K562 (cell line): ENCODE results near the gene OXNAD1. TPM values are rescaled to one million over a fixed set of nuclear protein-coding genes. Genes with fewer than 3 reads are reported as not detected.

Experiments used
- ATAC-seq: fragments of 200-7000 bp; cut with Tn5 transposase; 3 replicates; pipeline ENCODE4 v1.9.1; 2020; ENCODE audit warnings: moderate library complexity
- BruUV-seq: library from RNA; stranded (reverse); fragments of 400-500 nt; replicated peaks from 2 replicates; lab custom pipeline; 2021; lab: Mats Ljungman, UMichigan
- CTCF ChIA-PET: fragments of 300-600 bp; formaldehyde crosslinking; extraction: SDS; loops from one replicate; lab custom pipeline; 2021; ENCODE audit warnings: low intra/inter-chr PET ratio; lab: Yijun Ruan, JAX
- POLR2A ChIA-PET: fragments of 300-600, 350-650 bp; sonication (Branson Sonifier 250); formaldehyde crosslinking; extraction: SDS; loops from one replicate; lab custom pipeline; 2021; ENCODE audit warnings: antibody characterized with exemption, inconsistent platforms; lab: Yijun Ruan, JAX
- DNase-seq, 4 experiments: peaks; one replicate each; pipeline versions ENCODE4 v3.0.0 to v3.0.0-alpha.2; 2011 to 2018; ENCODE audit warnings: low spot score in 3 of 4, mixed read lengths in 3 of 4; ENCODE audit errors: extremely low read depth in 1 of 4
- FAIRE-seq: peaks from 2 replicates; lab custom pipeline; 2011; peaks lifted over from hg19 to GRCh38; lab: Jason Lieb, UNC
- H2AFZ ChIP-seq: 2 replicates; pipeline ENCODE4 v1.6.0; 2011; ENCODE audit warnings: low read depth, low read length, control low read depth, inconsistent platforms
- H3K27ac ChIP-seq: fragments of 200-600 bp; 3 replicates; pipeline ENCODE4 v1.8.0; 2011; ENCODE audit warnings: low read depth, mild to moderate bottlenecking, control low read depth, inconsistent platforms, low read length, moderate library complexity, mixed read lengths; ENCODE audit errors: extremely low read depth
- H3K27me3 ChIP-seq, 2 experiments: fragments of 300-600 bp in 1 of 2; 2 replicates in 1 of 2; 3 replicates in 1 of 2; pipeline versions ENCODE4 v1.6.0 to v1.8.0; 2011; ENCODE audit warnings: inconsistent platforms in 2 of 2, low read length in 2 of 2, mild to moderate bottlenecking in 1 of 2, mixed read lengths in 1 of 2, moderate library complexity in 1 of 2; ENCODE audit not compliant: control insufficient read depth in 2 of 2, insufficient read depth in 2 of 2
- H3K36me3 ChIP-seq: fragments of 300-600 bp; 3 replicates; pipeline ENCODE4 v1.8.0; 2011; ENCODE audit warnings: mild to moderate bottlenecking, low read length, inconsistent platforms; ENCODE audit not compliant: control insufficient read depth, insufficient read depth
- H3K4me1 ChIP-seq, 2 experiments: fragments of 200-600 bp in 1 of 2; replicated peaks in 1 of 2; 2 replicates in 1 of 2; 3 replicates in 1 of 2; pipeline versions ENCODE4 v1.5.1 to v1.8.0; 2011; ENCODE audit warnings: inconsistent platforms in 2 of 2, low read length in 2 of 2, mild to moderate bottlenecking in 1 of 2, mixed read lengths in 1 of 2, moderate library complexity in 1 of 2; ENCODE audit not compliant: control insufficient read depth in 2 of 2, insufficient read depth in 2 of 2
- H3K4me2 ChIP-seq: 2 replicates; pipeline ENCODE4 v1.6.1; 2011; ENCODE audit warnings: low read length, control low read depth, inconsistent platforms, mixed read lengths; ENCODE audit not compliant: insufficient read depth
- H3K4me3 ChIP-seq: fragments of 200-600 bp; sonication (generic), shearing (Covaris generic); 2 replicates; pipeline ENCODE4 v1.5.1; 2016; ENCODE audit warnings: control low read depth, inconsistent platforms
- H3K79me2 ChIP-seq: fragments of 200-600 bp; 3 replicates; pipeline ENCODE4 v1.8.0; 2011; ENCODE audit warnings: low read length, inconsistent platforms; ENCODE audit not compliant: control insufficient read depth, insufficient read depth
- H3K9ac ChIP-seq, 2 experiments: 2 replicates each; pipeline versions ENCODE4 v1.6.0 to v1.6.1; 2011; ENCODE audit warnings: low read depth in 2 of 2, low read length in 2 of 2, control low read depth in 1 of 2, inconsistent platforms in 1 of 2, mild to moderate bottlenecking in 1 of 2, mixed read lengths in 1 of 2; ENCODE audit not compliant: insufficient read depth in 1 of 2
- H3K9me1 ChIP-seq: one replicate; pipeline ENCODE4 v1.6.0; 2011; ENCODE audit warnings: inconsistent platforms, mild to moderate bottlenecking, low read length, moderate library complexity; ENCODE audit not compliant: control insufficient read depth, insufficient read depth
- H3K9me3 ChIP-seq: replicated peaks from 2 replicates; pipeline ENCODE4 v1.5.1; 2011; ENCODE audit warnings: low read depth, low read length, inconsistent platforms; ENCODE audit not compliant: control insufficient read depth, insufficient read depth
- H4K20me1 ChIP-seq: replicated peaks from 2 replicates; pipeline ENCODE4 v1.6.1; 2011; ENCODE audit warnings: low read length, inconsistent platforms, mixed read lengths; ENCODE audit not compliant: control insufficient read depth, insufficient read depth
- ARID2 ChIP-seq: fragments of 450-650 bp; IDR thresholded peaks from 2 replicates; pipeline ENCODE4 v1.6.1; 2017; ENCODE audit warnings: antibody characterized with exemption, mild to moderate bottlenecking
- FUS ChIP-seq: fragments of 200-400 bp; formaldehyde crosslinking; optimal IDR thresholded peaks from 2 replicates; pipeline ENCODE3; 2017; ENCODE audit warnings: low read depth, low read length
- HEY1 ChIP-seq: fragments of 250-450 bp; sonication (Bioruptor Pico); IDR thresholded peaks from 2 replicates; pipeline ENCODE4 v1.5.0; 2020; ENCODE audit warnings: mild to moderate bottlenecking, moderate library complexity, borderline replicate concordance
- NCOA4 ChIP-seq: fragments of 450-650 bp; IDR thresholded peaks from 2 replicates; pipeline ENCODE4 v1.6.1; 2018; ENCODE audit warnings: mild to moderate bottlenecking; ENCODE audit not compliant: partially characterized antibody
- PHF20 ChIP-seq: fragments of 450-650 bp; IDR thresholded peaks from 2 replicates; pipeline ENCODE4 v1.6.1; 2018; ENCODE audit not compliant: partially characterized antibody
- SRF ChIP-seq, 2 experiments: fragments of 250-450, 450-650 bp in 1 of 2; sonication (Bioruptor Pico) in 1 of 2; sonication (generic) in 1 of 2; formaldehyde crosslinking; IDR thresholded peaks; 2 replicates each; pipeline versions ENCODE4 v1.5.0 to v1.5.1; 2020 to 2022; ENCODE audit warnings: mild to moderate bottlenecking in 1 of 2, missing genetic modification reagents in 1 of 2
- ZNF354B ChIP-seq: fragments of 250-450 bp; sonication (Bioruptor Pico); IDR thresholded peaks from 2 replicates; pipeline ENCODE4 v1.4.0; 2020
- ZZZ3 ChIP-seq: fragments of 450-650 bp; IDR thresholded peaks from 2 replicates; pipeline ENCODE4 v1.6.1; 2016; ENCODE audit warnings: antibody characterized with exemption, mild to moderate bottlenecking, moderate library complexity
- WGBS: fragments of 100-300 bp; shearing (Covaris generic); methylation state at CpG from one replicate; pipeline ENCODE4 v1.1.6; 2016; ENCODE audit warnings: low coverage, mixed read lengths; ENCODE audit not compliant: insufficient coverage; ENCODE audit errors: missing lambda C conversion rate; 5-methylcytosine and 5-hydroxymethylcytosine counted together
- in situ Hi-C: fragments of 300-500 bp; cut with MboI; formaldehyde crosslinking; loops from 4 replicates; pipeline ENCODE4 v1.15.0; 2018; ENCODE audit warnings: inconsistent platforms, mixed read lengths
- intact Hi-C: fragments of 100-400 bp; cut with micrococcal nuclease; formaldehyde crosslinking; loops from 2 replicates; pipeline ENCODE4 v1.14.2; 2022
- polyA plus RNA-seq, 8 experiments: library from polyadenylated mRNA; depleted of rRNA in 4 of 8; stranded (reverse) in 5 of 8; unstranded in 3 of 8; fragments of >200 nt; fragmentation: Nextera tagmentation in 2 of 8; fragmentation: Illumina TruSeq in 1 of 8; extraction: Ambion mirVana in 2 of 8; extraction: Trizol in 1 of 8; gene quantifications; 2 replicates each; pipeline versions ENCODE4 v1.2.1 to v1.2.3, GENCODE V29; 2011 to 2014; ENCODE audit warnings: inconsistent platforms in 1 of 8, missing spikeins in 1 of 8
- total RNA-seq, 7 experiments: library from RNA; depleted of rRNA in 6 of 7; stranded (reverse); fragments of >200 nt in 6 of 7; fragmentation: Illumina TruSeq in 2 of 7; extraction: Trizol in 2 of 7; gene quantifications; 2 replicates each; pipeline versions ENCODE4 v1.2.1 to v1.2.3, GENCODE V29; 2011 to 2021; ENCODE audit warnings: low replicate concordance in 1 of 7

The OXNAD1 gene
- total and polyA plus RNA-seq, 9 of the 15 experiments (the other 6 are each of a cell fraction or from before 2014, with no cell fraction given): 12.8 to 44.4 (median 41.1) TPM

DNA sequence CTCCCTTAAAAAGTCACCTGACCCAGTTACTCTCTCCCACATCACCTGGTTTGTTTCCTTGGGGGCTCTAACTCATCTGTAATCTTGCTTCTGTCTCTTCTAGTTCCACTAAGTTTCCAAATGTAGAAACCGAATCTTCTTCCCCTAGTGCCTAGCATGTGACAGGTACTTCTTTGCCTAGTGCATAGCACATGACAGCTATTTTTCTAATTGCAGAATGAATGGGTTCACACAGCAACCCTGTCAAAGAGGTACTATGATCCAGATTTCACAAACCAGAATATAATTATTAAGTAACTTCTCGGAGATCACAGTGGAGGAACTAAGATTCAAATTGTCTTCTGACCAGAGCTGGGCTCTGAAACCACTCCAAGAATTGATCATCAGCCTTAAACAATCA lies 7.7 kb upstream of the OXNAD1 start:
- no peak for TF ChIP-seq ZNF354B (CRISPR knock-in tag)
- TF ChIP-seq ZZZ3: no peak
- TF ChIP-seq FUS: no peak
- no peak for TF ChIP-seq SRF (CRISPR knock-in tag; IDR thresholded peaks at IDR 0.05)
- ChIA-PET POLR2A (interaction anchor here (0.7 to 1.5 kb wide), 2 partner anchors 9 to 33 kb away, joined by 3 to 4 read pairs; no protein-coding TSS in a partner anchor), CTCF (no interaction called here)
- Histone ChIP-seq H3K9ac (no peak overlapping the region), H3K4me1 (no peaks in the 10 kb centered on the region), H3K4me3 (no peak overlapping the region), H3K9me3 (no peaks in the 10 kb centered on the region), H2AFZ (no peak overlapping the region), H4K20me1 (no peaks in the 10 kb centered on the region), H3K79me2 (peaks cover 3% of the 10 kb centered on the region; the same call in 1 of the 3 replicates), H3K36me3 (peaks cover 34% of the 10 kb centered on the region), H3K9me1 (no peaks in the 10 kb centered on the region), H3K27ac (no peak overlapping the region), H3K27me3 (peaks cover 2 to 8% of the 10 kb centered on the region in 2 experiments; a peak in 1 of 5 replicates), H3K4me2 (no peak overlapping the region)
- no TSS peak for BruUV-seq
- FAIRE-seq (no peak), ATAC-seq (no peak), DNase-seq (no peak)
- 49% methylated on average over 2 of the region's 2 CpGs for whole genome bisulfite sequencing
- intact Hi-C loops (no loop called here), in situ Hi-C loops (no loop called here)

DNA sequence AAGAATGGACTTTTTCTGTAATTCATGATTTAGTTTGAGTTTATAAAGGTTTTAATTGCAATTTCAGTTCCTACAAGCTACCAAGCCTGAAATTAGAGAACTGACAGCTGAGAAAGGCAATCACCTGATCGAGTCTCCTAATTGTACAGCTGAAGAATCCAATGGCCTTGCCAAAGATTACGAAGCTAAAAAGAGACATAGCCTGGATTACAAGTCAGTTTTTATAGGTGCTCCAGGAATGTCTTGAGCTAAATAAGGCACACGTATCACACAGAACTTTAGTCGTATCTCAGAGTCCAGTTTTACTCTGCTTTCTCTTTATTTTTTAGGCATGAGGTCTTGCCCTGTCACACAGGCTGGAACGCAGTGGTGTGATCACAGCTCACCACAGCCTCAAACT lies 6.8 kb upstream of the OXNAD1 start:
- Histone ChIP-seq H3K4me2 (no peak overlapping the region), H3K36me3 (peaks cover 42% of the 10 kb centered on the region), H4K20me1 (no peaks in the 10 kb centered on the region), H3K27ac (no peak overlapping the region), H3K4me1 (no peaks in the 10 kb centered on the region; a peak in 1 of 5 replicates), H3K9me3 (no peaks in the 10 kb centered on the region), H3K4me3 (no peak overlapping the region), H3K9ac (no peak overlapping the region), H2AFZ (no peak overlapping the region), H3K79me2 (peaks cover 12% of the 10 kb centered on the region), H3K9me1 (no peaks in the 10 kb centered on the region), H3K27me3 (peaks cover 2 to 5% of the 10 kb centered on the region in 2 experiments; a peak in 1 of 5 replicates)
- intact Hi-C loops: no loop called here
- no TSS peak for BruUV-seq
- ChIA-PET POLR2A (interaction anchor here (1.5 kb wide), 1 partner anchor 8 kb away, joined by 4 read pairs; no protein-coding TSS in a partner anchor), CTCF (no interaction called here)
- DNase-seq (no peak), FAIRE-seq (no peak), ATAC-seq (no peak)
- in situ Hi-C loops: no loop called here
- WGBS: 66% methylated on average over 5 of the region's 5 CpGs
- no peak for TF ChIP-seq ARID2
- no peak for TF ChIP-seq HEY1 (CRISPR knock-in tag)
- TF ChIP-seq NCOA4: no peak
- no peak for TF ChIP-seq PHF20
